Right lobe of liver (tissue), 4 donors: ENCODE measurements around the gene OVCH2.

Experiments used
- POLR2A ChIP-seq: fragments of 450-650 bp; IDR thresholded peaks from one replicate; pipeline ENCODE4 v1.6.1; 2017; ENCODE audit warnings: antibody characterized with exemption, mild to moderate bottlenecking
- TF ChIP-seq, protein P1 (sequence below), 4 donors: fragments of 200-600 bp in 3 of 4; fragments of 450-650 bp in 1 of 4; IDR thresholded peaks; one replicate each; pipeline versions ENCODE4 v1.5.1 to v1.8.0; 2016 to 2022; ENCODE audit warnings: antibody characterized with exemption in 4 of 4, mild to moderate bottlenecking in 2 of 4
- donor health status: DM: no; HTN: no; CAD: no.
- donor health status: DM: no; HTN: no; CAD: no.
- donor health status: DM: no; HTN: yes; CAD: no.

- TF ChIP-seq POLR2A: no peak
- TF ChIP-seq, protein P1, sequence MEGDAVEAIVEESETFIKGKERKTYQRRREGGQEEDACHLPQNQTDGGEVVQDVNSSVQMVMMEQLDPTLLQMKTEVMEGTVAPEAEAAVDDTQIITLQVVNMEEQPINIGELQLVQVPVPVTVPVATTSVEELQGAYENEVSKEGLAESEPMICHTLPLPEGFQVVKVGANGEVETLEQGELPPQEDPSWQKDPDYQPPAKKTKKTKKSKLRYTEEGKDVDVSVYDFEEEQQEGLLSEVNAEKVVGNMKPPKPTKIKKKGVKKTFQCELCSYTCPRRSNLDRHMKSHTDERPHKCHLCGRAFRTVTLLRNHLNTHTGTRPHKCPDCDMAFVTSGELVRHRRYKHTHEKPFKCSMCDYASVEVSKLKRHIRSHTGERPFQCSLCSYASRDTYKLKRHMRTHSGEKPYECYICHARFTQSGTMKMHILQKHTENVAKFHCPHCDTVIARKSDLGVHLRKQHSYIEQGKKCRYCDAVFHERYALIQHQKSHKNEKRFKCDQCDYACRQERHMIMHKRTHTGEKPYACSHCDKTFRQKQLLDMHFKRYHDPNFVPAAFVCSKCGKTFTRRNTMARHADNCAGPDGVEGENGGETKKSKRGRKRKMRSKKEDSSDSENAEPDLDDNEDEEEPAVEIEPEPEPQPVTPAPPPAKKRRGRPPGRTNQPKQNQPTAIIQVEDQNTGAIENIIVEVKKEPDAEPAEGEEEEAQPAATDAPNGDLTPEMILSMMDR (IDR thresholded peaks at IDR 0.05): no peak
Measured at GRCh38 chr11:7691759-7692350, 14.4 kb downstream of the OVCH2 start.
